GM21786 (cell line): ENCODE data around the gene NEUROD4.
A peak's percentile ranks its signal among the peaks of the same experiment; 100 is the strongest.

Experiments used
- ATAC-seq: cut with Tn5 transposase; IDR thresholded peaks from one replicate; pipeline ENCODE4 v1.9.1; 2021; ENCODE audit not compliant: unreplicated experiment

The NEUROD4 gene

GRCh38 chr12:55058082-55058481 is 38.3 kb downstream of the NEUROD4 start:
- no peak for ATAC-seq

- no peak for ATAC-seq
Observed at GRCh38 chr12:55058776-55059175, 39.0 kb downstream of the NEUROD4 start.

- peak; percentile 100 for ATAC-seq
Observed at GRCh38 chr12:55060470-55060869, 40.7 kb downstream of the NEUROD4 start.

GRCh38 chr12:55061024-55061423 is 41.2 kb downstream of the NEUROD4 start:
- no peak for ATAC-seq

GRCh38 chr12:55063291-55063690 is 43.5 kb downstream of the NEUROD4 start:
- ATAC-seq, result no peak

- ATAC-seq, result no peak
Observed at GRCh38 chr12:55065535-55065934, 45.8 kb downstream of the NEUROD4 start.

- ATAC-seq, result no peak
Observed at GRCh38 chr12:55067701-55068100, 47.9 kb downstream of the NEUROD4 start.

- ATAC-seq, result peak; percentile 63
Observed at GRCh38 chr12:55068416-55069010, 48.7 kb downstream of the NEUROD4 start.

- no peak for ATAC-seq
Observed at GRCh38 chr12:55072083-55072482, 52.3 kb downstream of the NEUROD4 start.

GRCh38 chr12:55073043-55074022 is 53.6 kb downstream of the NEUROD4 start:
- ATAC-seq, result no peak

GRCh38 chr12:55074806-55075205 is 55.0 kb downstream of the NEUROD4 start:
- no peak for ATAC-seq
